ENCODE results near the gene TBPL1.

DNA sequence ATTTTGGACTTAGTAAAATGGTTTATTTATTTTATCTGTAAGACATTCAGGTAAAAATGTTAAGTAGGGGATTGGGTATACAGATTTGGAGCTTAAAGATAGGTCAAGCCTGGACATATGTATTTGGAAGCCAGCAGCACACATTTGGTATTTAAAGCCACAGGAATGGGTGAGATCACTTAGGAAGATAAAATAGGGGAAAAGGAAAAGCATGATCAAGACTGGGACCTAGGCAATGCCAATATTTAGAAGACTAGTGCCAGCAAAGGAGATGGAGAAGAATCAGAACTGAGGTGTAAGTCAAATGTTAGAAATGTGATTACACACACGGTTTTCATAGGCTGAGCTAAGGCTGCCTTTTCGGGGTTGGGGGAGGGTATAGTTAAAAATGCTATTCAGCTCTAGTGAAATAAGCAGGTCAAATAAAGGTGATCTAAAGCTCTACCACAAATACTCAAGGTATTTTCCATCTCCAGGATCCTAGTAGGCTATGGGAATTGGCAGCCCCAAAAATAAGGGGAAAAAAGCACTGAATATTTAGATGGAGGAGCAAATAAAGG lies 78.8 kb downstream of the TBPL1 start:
- TF ChIP-seq POLR2A (IDR thresholded peaks at IDR 0.05) = no peak
- TF ChIP-seq, protein P1, sequence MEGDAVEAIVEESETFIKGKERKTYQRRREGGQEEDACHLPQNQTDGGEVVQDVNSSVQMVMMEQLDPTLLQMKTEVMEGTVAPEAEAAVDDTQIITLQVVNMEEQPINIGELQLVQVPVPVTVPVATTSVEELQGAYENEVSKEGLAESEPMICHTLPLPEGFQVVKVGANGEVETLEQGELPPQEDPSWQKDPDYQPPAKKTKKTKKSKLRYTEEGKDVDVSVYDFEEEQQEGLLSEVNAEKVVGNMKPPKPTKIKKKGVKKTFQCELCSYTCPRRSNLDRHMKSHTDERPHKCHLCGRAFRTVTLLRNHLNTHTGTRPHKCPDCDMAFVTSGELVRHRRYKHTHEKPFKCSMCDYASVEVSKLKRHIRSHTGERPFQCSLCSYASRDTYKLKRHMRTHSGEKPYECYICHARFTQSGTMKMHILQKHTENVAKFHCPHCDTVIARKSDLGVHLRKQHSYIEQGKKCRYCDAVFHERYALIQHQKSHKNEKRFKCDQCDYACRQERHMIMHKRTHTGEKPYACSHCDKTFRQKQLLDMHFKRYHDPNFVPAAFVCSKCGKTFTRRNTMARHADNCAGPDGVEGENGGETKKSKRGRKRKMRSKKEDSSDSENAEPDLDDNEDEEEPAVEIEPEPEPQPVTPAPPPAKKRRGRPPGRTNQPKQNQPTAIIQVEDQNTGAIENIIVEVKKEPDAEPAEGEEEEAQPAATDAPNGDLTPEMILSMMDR (IDR thresholded peaks at IDR 0.05) = no peak
